H1 (cell line): ENCODE measurements around the gene YIPF1. TPM values are rescaled to one million over a fixed set of nuclear protein-coding genes. Genes with fewer than 3 reads are reported as not detected.

Source experiments
- CTCF ChIA-PET: fragments of 300-600 bp; sonication (Branson Sonifier 250); formaldehyde crosslinking; loops from one replicate; lab custom pipeline; 2021; ENCODE audit not compliant: partially characterized antibody; lab: Charles Lee
- POLR2A ChIA-PET: fragments of 300-600 bp; sonication (Branson Sonifier 250); formaldehyde crosslinking; loops from one replicate; lab custom pipeline; 2021; ENCODE audit warnings: inconsistent platforms; ENCODE audit not compliant: partially characterized antibody; lab: Charles Lee
- DNase-seq, 2 experiments: peaks; one replicate each; pipeline versions ENCODE4 v3.0.0 to v3.0.0-alpha.2; 2010 to 2022; ENCODE audit warnings: low spot score in 2 of 2, low read depth in 1 of 2, mixed read lengths in 1 of 2
- FAIRE-seq: peaks from 2 replicates; lab custom pipeline; 2011; peaks lifted over from hg19 to GRCh38; lab: Jason Lieb, UNC
- H2AFZ ChIP-seq: 2 replicates; pipeline ENCODE4 v1.8.1; 2012; ENCODE audit warnings: low read length, inconsistent platforms
- H2AK5ac ChIP-seq: 2 replicates; pipeline ENCODE4 v1.6.1; 2013; ENCODE audit warnings: low read depth, low read length
- H2BK120ac ChIP-seq: replicated peaks from 2 replicates; pipeline ENCODE3; 2013; ENCODE audit warnings: low read depth, low read length, inconsistent platforms
- H2BK12ac ChIP-seq: 2 replicates; pipeline ENCODE4 v1.6.1; 2013; ENCODE audit warnings: low read depth, low read length
- H2BK15ac ChIP-seq: 2 replicates; pipeline ENCODE4 v1.6.1; 2013; ENCODE audit warnings: low read length
- H2BK20ac ChIP-seq: 2 replicates; pipeline ENCODE4 v1.6.1; 2013; ENCODE audit warnings: low read length
- H2BK5ac ChIP-seq: 2 replicates; pipeline ENCODE4 v1.6.1; 2013; ENCODE audit warnings: low read depth, low read length
- H3K14ac ChIP-seq: 2 replicates; pipeline ENCODE4 v1.6.1; 2013; ENCODE audit warnings: inconsistent platforms; ENCODE audit not compliant: insufficient read length
- H3K18ac ChIP-seq: 2 replicates; pipeline ENCODE4 v1.6.1; 2013; ENCODE audit warnings: low read length; ENCODE audit errors: extremely low read depth
- H3K23ac ChIP-seq: 2 replicates; pipeline ENCODE4 v1.6.1; 2013; ENCODE audit warnings: inconsistent platforms; ENCODE audit not compliant: insufficient read length
- H3K23me2 ChIP-seq: 2 replicates; pipeline ENCODE4 v1.6.1; 2013; ENCODE audit warnings: low read depth, low read length
- H3K27ac ChIP-seq: 2 replicates; pipeline ENCODE4 v1.6.1; 2011; ENCODE audit warnings: low read depth, low read length, inconsistent platforms
- H3K27me3 ChIP-seq, 4 experiments: replicated peaks in 1 of 4; 1 replicate in 1 of 4; 2 replicates in 3 of 4; pipeline versions ENCODE4 v1.6.1 to v1.8.1; 2011 to 2013; ENCODE audit warnings: low read length in 3 of 4, mild to moderate bottlenecking in 3 of 4, inconsistent platforms in 2 of 4, mixed read lengths in 2 of 4, moderate library complexity in 1 of 4; ENCODE audit not compliant: control insufficient read depth in 3 of 4, insufficient read depth in 3 of 4; ENCODE audit errors: extremely low read depth in 1 of 4
- H3K36me3 ChIP-seq, 4 experiments: 2 replicates each; pipeline versions ENCODE4 v1.6.1 to v1.8.1; 2011 to 2013; ENCODE audit warnings: mild to moderate bottlenecking in 4 of 4, low read length in 3 of 4, moderate library complexity in 2 of 4, control low read depth in 1 of 4, inconsistent platforms in 1 of 4; ENCODE audit not compliant: insufficient read depth in 4 of 4, control insufficient read depth in 2 of 4
- H3K4ac ChIP-seq: replicated peaks from 2 replicates; pipeline ENCODE3; 2013; ENCODE audit warnings: low read length, low read depth, mixed read lengths, inconsistent platforms; ENCODE audit not compliant: insufficient read length
- H3K4me1 ChIP-seq, 4 experiments: replicated peaks in 1 of 4; 1 replicate in 1 of 4; 2 replicates in 3 of 4; pipeline versions ENCODE4 v1.6.1 to v1.8.1; 2011 to 2013; ENCODE audit warnings: low read length in 3 of 4, inconsistent platforms in 2 of 4, mixed read lengths in 1 of 4; ENCODE audit not compliant: insufficient read depth in 4 of 4, control insufficient read depth in 3 of 4
- H3K4me2 ChIP-seq, 2 experiments: 2 replicates each; pipeline versions ENCODE4 v1.6.1 to v1.8.1; 2011 to 2013; ENCODE audit warnings: low read depth in 2 of 2, low read length in 2 of 2, control low read depth in 1 of 2, inconsistent platforms in 1 of 2, mild to moderate bottlenecking in 1 of 2; ENCODE audit not compliant: insufficient read depth in 1 of 2
- H3K4me3 ChIP-seq, 4 experiments: fragments of 200-600, 300-600 bp in 1 of 4; sonication (generic), shearing (Covaris generic), sonication (Bioruptor Twin) in 1 of 4; 2 replicates each; pipeline versions ENCODE4 v1.5.1 to v1.8.1; 2011 to 2016; ENCODE audit warnings: low read length in 4 of 4, low read depth in 3 of 4, control low read depth in 2 of 4, inconsistent platforms in 2 of 4, mild to moderate bottlenecking in 2 of 4, mixed read lengths in 1 of 4, moderate library complexity in 1 of 4; ENCODE audit not compliant: insufficient read depth in 2 of 4; ENCODE audit errors: extremely low read depth in 1 of 4
- H3K56ac ChIP-seq: replicated peaks from 2 replicates; pipeline ENCODE3; 2013; ENCODE audit warnings: low read depth, mild to moderate bottlenecking, mixed read lengths, low read length, inconsistent platforms; ENCODE audit not compliant: insufficient read length
- H3K79me1 ChIP-seq: 2 replicates; pipeline ENCODE4 v1.6.1; 2013; ENCODE audit warnings: low read depth, low read length, control low read depth
- H3K79me2 ChIP-seq, 2 experiments: 2 replicates each; pipeline versions ENCODE4 v1.6.1 to v1.8.1; 2012 to 2013; ENCODE audit warnings: low read length in 2 of 2, mild to moderate bottlenecking in 2 of 2, inconsistent platforms in 1 of 2; ENCODE audit not compliant: insufficient read depth in 2 of 2, control insufficient read depth in 1 of 2
- H3K9ac ChIP-seq, 4 experiments: replicated peaks in 1 of 4; 1 replicate in 1 of 4; 2 replicates in 3 of 4; pipeline versions ENCODE4 v1.6.1 to v1.8.1; 2011 to 2013; ENCODE audit warnings: low read depth in 3 of 4, low read length in 3 of 4, control low read depth in 2 of 4, mild to moderate bottlenecking in 2 of 4, moderate library complexity in 2 of 4, inconsistent platforms in 1 of 4; ENCODE audit errors: extremely low read depth in 1 of 4
- H3K9me3 ChIP-seq, 2 experiments: 2 replicates each; pipeline versions ENCODE4 v1.6.1 to v1.8.1; 2012 to 2013; ENCODE audit warnings: mild to moderate bottlenecking in 2 of 2, moderate library complexity in 2 of 2, control low read depth in 1 of 2, inconsistent platforms in 1 of 2, low read depth in 1 of 2, low read length in 1 of 2, mixed read lengths in 1 of 2; ENCODE audit not compliant: insufficient read depth in 2 of 2
- H4K20me1 ChIP-seq, 2 experiments: replicated peaks in 1 of 2; 2 replicates each; pipeline versions ENCODE3 to v1.8.1; 2011 to 2013; ENCODE audit warnings: inconsistent platforms in 2 of 2, low read length in 2 of 2, mild to moderate bottlenecking in 1 of 2; ENCODE audit not compliant: insufficient read depth in 2 of 2, control insufficient read depth in 1 of 2
- H4K5ac ChIP-seq: 2 replicates; pipeline ENCODE4 v1.6.1; 2013; ENCODE audit warnings: low read length, low read depth, mixed read lengths, inconsistent platforms; ENCODE audit not compliant: insufficient read length
- H4K8ac ChIP-seq: 2 replicates; pipeline ENCODE4 v1.8.0; 2013; ENCODE audit warnings: mild to moderate bottlenecking, moderate library complexity, low read length, inconsistent platforms; ENCODE audit not compliant: insufficient read depth; ENCODE audit errors: extremely low read depth
- H4K91ac ChIP-seq: replicated peaks from 2 replicates; pipeline ENCODE3; 2013; ENCODE audit warnings: low read length, mixed read lengths, inconsistent platforms; ENCODE audit not compliant: insufficient read length
- EGR1 ChIP-seq: IDR thresholded peaks from 2 replicates; pipeline ENCODE4 v1.6.1; 2011; ENCODE audit warnings: low read depth, low read length, borderline replicate concordance
- TAF1 ChIP-seq: IDR thresholded peaks from 2 replicates; pipeline ENCODE4 v1.6.1; 2011; ENCODE audit warnings: mild to moderate bottlenecking, low read depth, low read length
- WGBS, 2 experiments: shearing (Covaris generic) in 1 of 2; methylation state at CpG; one replicate each; pipeline versions ENCODE4 v1.1.6 to v1.1.7; 2013 to 2015; ENCODE audit warnings: low lambda C conversion rate in 2 of 2, mixed read lengths in 2 of 2, inconsistent platforms in 1 of 2, low coverage in 1 of 2, missing lambda C conversion rate in 1 of 2; ENCODE audit not compliant: insufficient replicate concordance in 2 of 2, insufficient coverage in 1 of 2, insufficient read length in 1 of 2; ENCODE audit errors: extremely low coverage in 1 of 2, missing lambda C conversion rate in 1 of 2; 5-methylcytosine and 5-hydroxymethylcytosine counted together
- polyA plus RNA-seq, 7 experiments: library from polyadenylated mRNA; depleted of rRNA in 3 of 7; stranded (reverse) in 5 of 7; unstranded in 2 of 7; fragments of >200 nt in 5 of 7; fragments of 200-250 nt in 2 of 7; gene quantifications; 1 replicate in 5 of 7; 2 replicates in 1 of 7; 4 replicates in 1 of 7; pipeline versions ENCODE4 v1.2.1 to v1.2.3, GENCODE V29; 2011 to 2013; ENCODE audit warnings: missing spikeins in 2 of 7, mixed read lengths in 2 of 7
- total RNA-seq: library from RNA; stranded (reverse); fragmentation: NEBNext Ultra II Directional; extraction: Animal tissue kit (Norgen Biotek cat#: 25700); gene quantifications from 2 replicates; pipeline ENCODE4 v1.2.1, GENCODE V29; 2021

Gene YIPF1
- total and polyA plus RNA-seq, 2 of the 8 experiments (the other 6 are each of a cell fraction or from before 2014, with no cell fraction given): 31.8 to 53.7 TPM

DNA sequence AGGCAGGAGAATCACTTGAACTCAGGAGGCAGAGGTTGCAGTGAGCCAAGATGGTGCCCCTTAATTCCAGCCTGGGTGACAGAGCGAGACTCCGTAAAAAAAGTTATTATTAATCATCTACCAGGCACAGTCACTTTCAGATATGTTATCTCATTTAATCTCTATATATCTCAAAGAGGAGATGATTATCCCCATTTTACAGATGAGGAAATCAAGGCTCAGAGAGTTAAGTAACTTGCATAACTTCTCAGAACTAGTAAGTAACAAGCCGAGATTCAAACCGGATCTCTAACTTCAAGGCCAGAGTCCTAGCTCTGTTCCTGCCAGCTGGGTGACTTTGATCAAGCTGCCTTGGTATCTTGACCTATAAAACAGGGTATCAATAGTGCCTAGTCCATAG is 21.8 kb upstream of the YIPF1 start:
- Histone ChIP-seq H3K9me3 (no peaks in the 10 kb centered on the region), H2BK12ac (no peak overlapping the region), H3K23me2 (no peaks in the 10 kb centered on the region), H3K79me1 (no peaks in the 10 kb centered on the region), H3K9ac (no peak overlapping the region), H3K4me2 (no peak overlapping the region), H4K20me1 (no peaks in the 10 kb centered on the region), H2BK20ac (no peak overlapping the region), H3K4ac (no peak overlapping the region), H3K14ac (no peak overlapping the region), H3K27me3 (no peaks in the 10 kb centered on the region), H2BK15ac (no peak overlapping the region), H4K5ac (no peak overlapping the region), H4K8ac (no peak overlapping the region), H3K79me2 (no peaks in the 10 kb centered on the region), H4K91ac (no peak overlapping the region), H2BK120ac (no peak overlapping the region), H2AK5ac (no peak overlapping the region), H2AFZ (no peak overlapping the region), H2BK5ac (no peak overlapping the region), H3K56ac (no peak overlapping the region), H3K4me1 (peaks cover 7 to 13% (median 12%) of the 10 kb centered on the region in 4 experiments; a peak in 6 of 7 replicates), H3K36me3 (no peaks in the 10 kb centered on the region), H3K27ac (no peak overlapping the region), H3K18ac (no peak overlapping the region), H3K23ac (no peak overlapping the region), H3K4me3 (no peak overlapping the region)
- no peak for TF ChIP-seq EGR1
- no peak for TF ChIP-seq TAF1
- 94% methylated on average over 4 of the region's 4 CpGs; no CpG with 5 or more reads in 1 of the 2 experiments for WGBS, 2 experiments
- FAIRE-seq: no peak
- POLR2A ChIA-PET: interaction anchor here (0.7 kb wide), 1 partner anchor 141 kb away, joined by 3 read pairs; no protein-coding TSS in a partner anchor
- CTCF ChIA-PET: interaction anchor here (1.0 to 4.7 kb wide), 4 partner anchors 32 to 81 kb away, joined by 3 to 32 read pairs (median 14); no protein-coding TSS in a partner anchor
- no peak for DNase-seq
